PFSK-1 (cell line): ENCODE measurements around the gene LIN7B.

Experiments
- FOXP2 ChIP-seq: optimal IDR thresholded peaks from 2 replicates; pipeline ENCODE3; 2011; ENCODE audit warnings: borderline replicate concordance, control low read depth, inconsistent platforms; ENCODE audit not compliant: insufficient read depth; ENCODE audit errors: extremely low read length, extremely low read depth
- POLR2AphosphoS5 ChIP-seq: IDR thresholded peaks from 2 replicates; pipeline ENCODE4 v1.6.1; 2012; ENCODE audit warnings: low read depth, mild to moderate bottlenecking, control low read depth, low read length, moderate library complexity
- SIN3A ChIP-seq: IDR thresholded peaks from 2 replicates; pipeline ENCODE4 v1.6.1; 2012; ENCODE audit warnings: mild to moderate bottlenecking, low read length, moderate library complexity, borderline replicate concordance; ENCODE audit not compliant: insufficient read depth
- TAF1 ChIP-seq: IDR thresholded peaks from 2 replicates; pipeline ENCODE4 v1.6.1; 2012; ENCODE audit warnings: low read length, control low read depth, borderline replicate concordance; ENCODE audit not compliant: insufficient read depth
- TF ChIP-seq, protein P1 (sequence below), 2 experiments: IDR thresholded peaks; 2 replicates each; pipeline versions ENCODE4 v1.6.1 to v1.8.0; 2011 to 2012; ENCODE audit warnings: low read depth in 2 of 2, low read length in 2 of 2, control low read depth in 1 of 2, inconsistent platforms in 1 of 2, mild to moderate bottlenecking in 1 of 2, moderate library complexity in 1 of 2; ENCODE audit not compliant: insufficient read depth in 1 of 2

LIN7B gene

DNA sequence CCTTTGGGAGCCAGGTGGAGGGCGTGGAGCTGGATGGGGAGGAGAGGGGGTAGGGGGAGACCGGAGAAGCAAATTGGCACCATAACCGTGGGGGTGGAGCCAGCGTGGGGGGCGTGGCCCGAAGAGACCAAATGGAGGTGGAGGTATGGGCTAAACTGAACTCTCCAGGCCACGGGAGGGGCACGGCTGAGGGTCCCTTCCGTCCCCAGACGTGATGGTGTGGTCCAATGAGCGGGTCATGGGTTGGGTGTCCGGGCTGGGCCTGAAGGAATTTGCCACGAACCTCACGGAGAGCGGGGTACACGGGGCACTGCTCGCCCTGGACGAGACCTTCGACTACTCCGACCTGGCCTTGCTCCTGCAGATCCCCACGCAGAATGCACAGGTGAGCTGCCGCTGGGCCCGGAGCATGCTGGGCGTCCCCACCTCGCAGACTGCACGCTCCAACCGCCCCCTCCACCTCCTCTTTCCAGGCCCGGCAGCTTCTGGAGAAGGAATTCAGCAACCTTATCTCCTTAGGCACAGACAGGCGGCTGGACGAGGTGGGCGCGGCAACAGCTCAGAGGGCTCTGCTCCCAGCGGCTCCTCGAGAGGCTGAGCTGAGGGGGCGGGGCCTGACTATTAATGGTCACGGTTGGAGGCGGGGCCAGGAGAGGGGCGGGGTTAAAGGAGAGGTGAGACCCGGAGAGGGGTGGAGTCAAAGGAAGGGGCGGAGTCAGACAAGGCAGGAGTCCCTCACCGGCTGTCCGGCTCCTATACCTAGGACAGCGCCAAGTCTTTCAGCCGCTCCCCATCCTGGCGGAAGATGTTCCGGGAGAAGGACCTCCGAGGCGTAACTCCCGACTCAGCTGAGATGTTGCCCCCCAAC, 34.8 kb downstream of the LIN7B start:
- TF ChIP-seq SIN3A (peak; percentile 40; the same call in 1 of the 2 replicates), POLR2AphosphoS5 (0 out of 2 replicates have a peak, but pooled peaks have one; percentile 68), TAF1 (no peak), FOXP2 (peak; percentile 31)
- TF ChIP-seq, protein P1, sequence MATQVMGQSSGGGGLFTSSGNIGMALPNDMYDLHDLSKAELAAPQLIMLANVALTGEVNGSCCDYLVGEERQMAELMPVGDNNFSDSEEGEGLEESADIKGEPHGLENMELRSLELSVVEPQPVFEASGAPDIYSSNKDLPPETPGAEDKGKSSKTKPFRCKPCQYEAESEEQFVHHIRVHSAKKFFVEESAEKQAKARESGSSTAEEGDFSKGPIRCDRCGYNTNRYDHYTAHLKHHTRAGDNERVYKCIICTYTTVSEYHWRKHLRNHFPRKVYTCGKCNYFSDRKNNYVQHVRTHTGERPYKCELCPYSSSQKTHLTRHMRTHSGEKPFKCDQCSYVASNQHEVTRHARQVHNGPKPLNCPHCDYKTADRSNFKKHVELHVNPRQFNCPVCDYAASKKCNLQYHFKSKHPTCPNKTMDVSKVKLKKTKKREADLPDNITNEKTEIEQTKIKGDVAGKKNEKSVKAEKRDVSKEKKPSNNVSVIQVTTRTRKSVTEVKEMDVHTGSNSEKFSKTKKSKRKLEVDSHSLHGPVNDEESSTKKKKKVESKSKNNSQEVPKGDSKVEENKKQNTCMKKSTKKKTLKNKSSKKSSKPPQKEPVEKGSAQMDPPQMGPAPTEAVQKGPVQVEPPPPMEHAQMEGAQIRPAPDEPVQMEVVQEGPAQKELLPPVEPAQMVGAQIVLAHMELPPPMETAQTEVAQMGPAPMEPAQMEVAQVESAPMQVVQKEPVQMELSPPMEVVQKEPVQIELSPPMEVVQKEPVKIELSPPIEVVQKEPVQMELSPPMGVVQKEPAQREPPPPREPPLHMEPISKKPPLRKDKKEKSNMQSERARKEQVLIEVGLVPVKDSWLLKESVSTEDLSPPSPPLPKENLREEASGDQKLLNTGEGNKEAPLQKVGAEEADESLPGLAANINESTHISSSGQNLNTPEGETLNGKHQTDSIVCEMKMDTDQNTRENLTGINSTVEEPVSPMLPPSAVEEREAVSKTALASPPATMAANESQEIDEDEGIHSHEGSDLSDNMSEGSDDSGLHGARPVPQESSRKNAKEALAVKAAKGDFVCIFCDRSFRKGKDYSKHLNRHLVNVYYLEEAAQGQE (IDR thresholded peaks at IDR 0.05; ENCODE audit: insufficient read depth in 1 of 2, low read depth in 2 of 2, low read length in 2 of 2) = peak; percentile 87 to 94

DNA sequence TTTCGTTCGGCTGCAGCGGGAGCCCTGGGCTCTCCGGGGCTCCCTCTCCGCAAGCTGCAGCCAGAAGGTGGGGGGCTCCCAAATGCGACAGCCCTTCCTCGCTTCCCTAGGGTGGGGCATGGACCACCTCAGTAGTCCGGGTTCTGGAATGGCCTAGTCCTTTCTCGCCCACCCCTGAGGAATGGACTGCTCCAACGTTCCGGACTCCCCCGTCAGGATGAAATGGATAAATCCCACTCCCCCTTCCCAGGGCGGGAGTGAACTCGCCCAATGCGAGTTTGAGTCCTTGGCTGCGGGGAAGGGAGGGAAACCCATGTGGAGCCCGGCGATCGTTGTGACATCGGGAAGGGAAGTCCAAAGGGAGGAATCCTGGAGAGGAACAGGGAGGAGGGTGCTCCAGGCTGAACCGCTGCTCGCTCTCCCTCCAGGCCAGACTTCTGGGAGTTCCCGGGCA, 35.5 kb downstream of the LIN7B start:
- peak; percentile 18; the same call in 1 of the 2 replicates for TF ChIP-seq TAF1
- peak; percentile 62 for TF ChIP-seq POLR2AphosphoS5
- TF ChIP-seq FOXP2 = no peak
- TF ChIP-seq, protein P1 (IDR thresholded peaks at IDR 0.05; ENCODE audit: insufficient read depth in 1 of 2, low read depth in 2 of 2, low read length in 2 of 2) = no peak
- no peak for TF ChIP-seq SIN3A

DNA sequence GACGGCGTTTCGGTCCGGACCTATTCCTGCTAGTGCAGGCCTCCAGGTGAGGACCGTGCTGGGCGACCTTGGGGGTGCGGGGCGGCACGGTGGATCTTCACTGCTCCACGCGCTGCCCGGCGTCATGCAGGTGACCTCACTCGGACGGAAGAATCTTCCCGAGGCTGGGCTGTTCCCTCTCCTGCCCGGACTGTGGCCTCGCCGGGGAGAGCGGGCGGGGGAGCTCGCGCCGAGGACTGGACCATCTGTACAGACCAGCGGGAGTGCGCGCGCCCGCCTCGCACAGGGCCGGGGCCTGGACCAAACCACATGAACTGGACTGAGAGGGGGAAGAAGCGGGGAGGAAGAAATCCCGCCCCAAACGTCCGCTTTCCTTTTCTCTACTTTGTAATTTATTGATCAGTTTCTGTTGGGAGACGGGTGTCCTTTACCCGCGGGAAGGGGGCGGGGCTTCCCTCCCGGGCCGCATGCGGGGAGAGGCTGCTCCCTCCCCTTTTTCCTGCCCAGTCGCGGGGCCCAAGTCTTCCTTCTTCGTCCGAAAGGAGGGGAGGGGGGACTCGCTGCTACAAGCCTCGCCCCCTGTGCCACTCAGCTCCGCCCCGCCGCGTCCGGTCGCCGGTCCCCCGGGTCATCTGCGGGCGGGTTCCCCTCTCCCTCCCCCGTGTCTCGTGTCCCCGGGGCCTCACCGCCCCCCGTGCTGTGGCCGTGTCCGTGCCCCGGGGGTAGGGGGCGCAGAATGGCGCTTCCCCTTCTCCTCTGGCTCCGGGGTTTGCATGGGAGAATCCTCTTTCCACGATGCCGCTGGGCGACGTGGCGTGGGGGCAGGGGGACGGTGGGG, 36.2 kb downstream of the LIN7B start:
- peak; percentile 42; the same call in 1 of the 2 replicates for TF ChIP-seq POLR2AphosphoS5
- no peak for TF ChIP-seq FOXP2
- no peak for TF ChIP-seq SIN3A
- peak; percentile 49; the same call in 1 of the 2 replicates for TF ChIP-seq TAF1
- TF ChIP-seq, protein P1 (IDR thresholded peaks at IDR 0.05; ENCODE audit: insufficient read depth in 1 of 2, low read depth in 2 of 2, low read length in 2 of 2) = peak in 1 of 2 experiments; percentile 32; a peak in 1 of 4 replicates

DNA sequence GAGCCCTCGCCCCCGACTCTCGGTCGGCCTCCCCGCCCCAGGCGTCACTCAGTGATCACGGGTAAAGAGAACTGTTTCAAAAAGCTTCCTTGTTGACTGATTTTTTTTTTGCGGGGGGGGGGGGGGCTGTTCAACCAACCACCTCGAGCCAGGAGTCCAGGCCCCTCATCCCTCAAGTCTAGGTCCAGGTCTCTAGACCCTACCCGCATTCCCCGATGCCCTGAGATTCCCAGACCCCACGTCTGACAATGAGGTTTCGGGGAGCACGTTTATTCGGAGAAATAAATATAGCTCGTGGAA, 36.7 kb downstream of the LIN7B start:
- TF ChIP-seq POLR2AphosphoS5 (no peak), SIN3A (no peak), TAF1 (no peak), FOXP2 (no peak)
- TF ChIP-seq, protein P1 (IDR thresholded peaks at IDR 0.05; ENCODE audit: insufficient read depth in 1 of 2, low read depth in 2 of 2, low read length in 2 of 2) = no peak
